Measurements from ENCODE around the gene PCDHA10. TPM values are rescaled to one million over a fixed set of nuclear protein-coding genes. Genes with fewer than 3 reads are reported as not detected.
"Not testable (repeated sequence)": the region's sequence is repeated elsewhere in the genome, so short reads cannot be mapped to it uniquely, and the experiment has no call there.

The PCDHA10 gene
- total RNA-seq, 1 experiment from 2014 or later: 0.04 TPM

DNA sequence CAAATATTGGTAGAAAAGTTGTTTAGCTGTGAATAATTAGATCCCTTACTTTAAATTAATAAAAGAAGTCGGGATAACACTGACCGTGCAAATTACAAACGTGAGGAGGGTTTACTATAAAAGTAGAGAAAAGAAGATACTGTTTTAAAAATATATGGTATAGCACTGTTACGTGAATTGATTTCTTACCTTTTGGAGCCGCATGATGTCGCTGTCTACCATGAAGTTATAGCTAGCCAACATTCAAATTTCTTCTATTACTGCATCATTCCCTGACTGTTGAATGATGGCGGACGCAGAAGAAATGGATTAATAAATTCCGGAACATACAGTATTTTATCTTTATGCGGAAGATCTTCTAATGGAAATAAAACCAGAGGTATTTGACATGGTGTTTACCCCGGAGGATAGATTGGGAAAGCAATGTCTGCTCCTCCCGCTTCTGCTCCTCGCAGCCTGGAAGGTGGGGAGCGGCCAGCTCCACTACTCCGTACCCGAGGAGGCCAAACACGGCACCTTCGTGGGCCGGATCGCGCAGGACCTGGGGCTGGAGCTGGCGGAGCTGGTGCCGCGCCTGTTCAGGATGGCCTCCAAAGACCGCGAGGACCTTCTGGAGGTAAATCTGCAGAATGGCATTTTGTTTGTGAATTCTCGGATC lies 27.9 kb upstream of the PCDHA10 start, which contains the start of gene PCDHA6:
TSS of gene PCDHA6 (plus strand) at position 257 of the 658 bp plus-strand sequence. CDS start at position 389, 132 bp downstream.
- ChIA-PET CTCF (no interaction called here), POLR2A (ENCODE audit: unreplicated experiment) (no interaction called here)
- TF ChIP-seq, protein P1, sequence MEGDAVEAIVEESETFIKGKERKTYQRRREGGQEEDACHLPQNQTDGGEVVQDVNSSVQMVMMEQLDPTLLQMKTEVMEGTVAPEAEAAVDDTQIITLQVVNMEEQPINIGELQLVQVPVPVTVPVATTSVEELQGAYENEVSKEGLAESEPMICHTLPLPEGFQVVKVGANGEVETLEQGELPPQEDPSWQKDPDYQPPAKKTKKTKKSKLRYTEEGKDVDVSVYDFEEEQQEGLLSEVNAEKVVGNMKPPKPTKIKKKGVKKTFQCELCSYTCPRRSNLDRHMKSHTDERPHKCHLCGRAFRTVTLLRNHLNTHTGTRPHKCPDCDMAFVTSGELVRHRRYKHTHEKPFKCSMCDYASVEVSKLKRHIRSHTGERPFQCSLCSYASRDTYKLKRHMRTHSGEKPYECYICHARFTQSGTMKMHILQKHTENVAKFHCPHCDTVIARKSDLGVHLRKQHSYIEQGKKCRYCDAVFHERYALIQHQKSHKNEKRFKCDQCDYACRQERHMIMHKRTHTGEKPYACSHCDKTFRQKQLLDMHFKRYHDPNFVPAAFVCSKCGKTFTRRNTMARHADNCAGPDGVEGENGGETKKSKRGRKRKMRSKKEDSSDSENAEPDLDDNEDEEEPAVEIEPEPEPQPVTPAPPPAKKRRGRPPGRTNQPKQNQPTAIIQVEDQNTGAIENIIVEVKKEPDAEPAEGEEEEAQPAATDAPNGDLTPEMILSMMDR (conservative IDR thresholded peaks at IDR 0.05; ENCODE audit: low read depth, low read length): no peak
- TF ChIP-seq EZH2 (IDR thresholded peaks at IDR 0.05; ENCODE audit: low read length, unreplicated experiment) (no peak), EZH2phosphoT487 (IDR thresholded peaks at IDR 0.05; ENCODE audit: borderline replicate concordance, low read length) (no peak)
- DNase-seq (no peak), ATAC-seq (no peak)
- Histone ChIP-seq H2AFZ (ENCODE audit: low read length) (no peak within 1 kb of the TSS), H3K4me2 (ENCODE audit: low read length) (no peak within 1 kb of the TSS), H3K4me3 (ENCODE audit: low read length) (no peak within 1 kb of the TSS), H3K9me2 (replicated peaks; ENCODE audit: low read length) (no peaks in the 10 kb centered on the region), H3K4me1 (ENCODE audit: insufficient read depth, low read length) (no peaks in the 10 kb centered on the region), H3K27me3 (ENCODE audit: low read length) (no peaks in the 10 kb centered on the region), H3F3A (ENCODE audit: low read length, unreplicated experiment) (no peaks in the 10 kb centered on the region), H3K79me2 (ENCODE audit: low read length) (no peaks in the 10 kb centered on the region), H3K9ac (ENCODE audit: low read length) (no peak within 1 kb of the TSS), H3K27ac (ENCODE audit: low read length) (no peak within 1 kb of the TSS), H4K20me1 (ENCODE audit: low read length) (no peaks in the 10 kb centered on the region), H3K9me3 (ENCODE audit: low read length) (no peaks in the 10 kb centered on the region), H3K36me3 (ENCODE audit: low read depth, low read length) (no peaks in the 10 kb centered on the region)
- BruUV-seq (replicated peaks): no TSS peak
- intact Hi-C loops (cut with micrococcal nuclease): no loop called here

DNA sequence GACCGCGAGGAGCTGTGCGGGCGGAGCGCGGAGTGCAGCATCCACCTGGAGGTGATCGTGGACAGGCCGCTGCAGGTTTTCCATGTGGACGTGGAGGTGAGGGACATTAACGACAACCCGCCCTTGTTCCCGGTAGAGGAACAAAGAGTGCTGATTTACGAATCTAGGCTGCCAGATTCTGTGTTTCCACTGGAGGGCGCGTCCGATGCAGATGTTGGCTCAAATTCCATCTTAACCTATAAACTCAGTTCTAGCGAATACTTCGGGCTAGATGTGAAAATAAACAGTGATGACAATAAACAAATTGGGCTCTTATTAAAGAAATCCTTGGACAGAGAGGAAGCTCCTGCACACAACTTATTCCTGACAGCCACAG lies 27.3 kb upstream of the PCDHA10 start:
- no peak for DNase-seq
- Histone ChIP-seq H3K9ac (ENCODE audit: low read length) (no peak overlapping the region), H2AFZ (ENCODE audit: low read length) (no peak overlapping the region), H3K79me2 (ENCODE audit: low read length) (no peaks in the 10 kb centered on the region), H3K9me3 (ENCODE audit: low read length) (no peaks in the 10 kb centered on the region), H3K36me3 (ENCODE audit: low read depth, low read length) (no peaks in the 10 kb centered on the region), H3K4me1 (ENCODE audit: insufficient read depth, low read length) (no peaks in the 10 kb centered on the region), H3K4me2 (ENCODE audit: low read length) (no peak overlapping the region), H3F3A (ENCODE audit: low read length, unreplicated experiment) (no peaks in the 10 kb centered on the region), H3K27me3 (ENCODE audit: low read length) (no peaks in the 10 kb centered on the region), H3K4me3 (ENCODE audit: low read length) (no peak overlapping the region), H3K9me2 (replicated peaks; ENCODE audit: low read length) (no peaks in the 10 kb centered on the region), H3K27ac (ENCODE audit: low read length) (no peak overlapping the region), H4K20me1 (ENCODE audit: low read length) (no peaks in the 10 kb centered on the region)
- ChIA-PET CTCF (no interaction called here), POLR2A (ENCODE audit: unreplicated experiment) (no interaction called here)
- no peak for ATAC-seq
- intact Hi-C loops (cut with micrococcal nuclease): no loop called here
- no TSS peak for BruUV-seq (replicated peaks)
- no peak for TF ChIP-seq EZH2phosphoT487 (IDR thresholded peaks at IDR 0.05; ENCODE audit: borderline replicate concordance, low read length)
- TF ChIP-seq EZH2 (IDR thresholded peaks at IDR 0.05; ENCODE audit: low read length, unreplicated experiment): no peak
- TF ChIP-seq, protein P1 (conservative IDR thresholded peaks at IDR 0.05; ENCODE audit: low read depth, low read length): no peak

GRCh38 chr5:140829511-140830501 lies 25.9 kb upstream of the PCDHA10 start:
- H3K27ac ChIP-seq (ENCODE audit: low read length); H3K4me1 ChIP-seq (ENCODE audit: insufficient read depth, low read length); H3K4me2 ChIP-seq (ENCODE audit: low read length); H3K4me3 ChIP-seq (ENCODE audit: low read length); H3K27me3 ChIP-seq (ENCODE audit: low read length); BruUV-seq (replicated peaks); H3K36me3 ChIP-seq (ENCODE audit: low read depth, low read length); H3K9ac ChIP-seq (ENCODE audit: low read length); ATAC-seq; CTCF ChIA-PET; H3K79me2 ChIP-seq (ENCODE audit: low read length); POLR2A ChIA-PET (ENCODE audit: unreplicated experiment); H2AFZ ChIP-seq (ENCODE audit: low read length); intact Hi-C loops (cut with micrococcal nuclease); H3F3A ChIP-seq (ENCODE audit: low read length, unreplicated experiment); H3K9me2 ChIP-seq (replicated peaks; ENCODE audit: low read length); H3K9me3 ChIP-seq (ENCODE audit: low read length); H4K20me1 ChIP-seq (ENCODE audit: low read length); DNase-seq: not testable (repeated sequence)

Measured in PC-3 (cell line).